Osteocyte (in vitro differentiated cells): ENCODE data around the gene RNF112. TPM values are rescaled to one million over a fixed set of nuclear protein-coding genes. Genes with fewer than 3 reads are reported as not detected.
"Not testable (repeated sequence)": the region's sequence is repeated elsewhere in the genome, so short reads cannot be mapped to it uniquely, and the experiment has no call there.

ENCODE experiments used
- DNase-seq: peaks from one replicate; pipeline ENCODE4 v3.0.0; 2021; ENCODE audit warnings: mixed read lengths; ENCODE audit not compliant: unreplicated experiment; ENCODE audit errors: extremely low spot score
- H3K27ac Mint-ChIP-seq: one replicate; pipeline ENCODE4 v1.8.0; 2021; ENCODE audit warnings: mild to moderate bottlenecking, mixed read lengths; ENCODE audit not compliant: unreplicated experiment
- H3K27me3 Mint-ChIP-seq: one replicate; pipeline ENCODE4 v1.8.0; 2021; ENCODE audit warnings: mixed read lengths; ENCODE audit not compliant: unreplicated experiment
- H3K36me3 Mint-ChIP-seq: one replicate; pipeline ENCODE4 v1.8.0; 2021; ENCODE audit warnings: mixed read lengths; ENCODE audit not compliant: unreplicated experiment
- H3K4me1 Mint-ChIP-seq: one replicate; pipeline ENCODE4 v1.8.0; 2021; ENCODE audit warnings: mixed read lengths; ENCODE audit not compliant: unreplicated experiment
- H3K4me3 Mint-ChIP-seq: one replicate; pipeline ENCODE4 v1.8.0; 2021; ENCODE audit warnings: mild to moderate bottlenecking, moderate library complexity, mixed read lengths; ENCODE audit not compliant: unreplicated experiment
- H3K9me3 Mint-ChIP-seq: one replicate; pipeline ENCODE4 v1.8.0; 2021; ENCODE audit warnings: mixed read lengths; ENCODE audit not compliant: unreplicated experiment
- CTCF ChIP-seq: fragments of 200-600 bp; sonication (generic); IDR thresholded peaks from 2 replicates; pipeline ENCODE4 v1.5.0; 2021; ENCODE audit warnings: antibody characterized with exemption, mild to moderate bottlenecking, moderate library complexity
- total RNA-seq: library from RNA; stranded (reverse); gene quantifications from 2 replicates; pipeline ENCODE4 v1.2.1, GENCODE V29; 2021

Gene RNF112
- total RNA-seq, 1 donor from 2014 or later: 0.89 TPM

GRCh38 chr17:19460700-19461099, 49.7 kb downstream of the RNF112 start:
- H3K4me1 Mint-ChIP-seq: no peaks in the 10 kb centered on the region
- TF ChIP-seq CTCF: no peak
- H3K27ac Mint-ChIP-seq: no peak overlapping the region
- peaks cover 41% of the 10 kb centered on the region for H3K27me3 Mint-ChIP-seq
- H3K36me3 Mint-ChIP-seq: no peaks in the 10 kb centered on the region
- DNase-seq: no peak
- H3K4me3 Mint-ChIP-seq: no peak overlapping the region
- H3K9me3 Mint-ChIP-seq: no peaks in the 10 kb centered on the region

- no peak for DNase-seq
- Mint-ChIP-seq H3K27me3 (peaks cover 37% of the 10 kb centered on the region), H3K9me3 (no peaks in the 10 kb centered on the region), H3K4me3 (no peak overlapping the region), H3K27ac (no peak overlapping the region), H3K36me3 (no peaks in the 10 kb centered on the region), H3K4me1 (no peaks in the 10 kb centered on the region)
- no peak for TF ChIP-seq CTCF
These were observed 50.1 kb downstream of the RNF112 start for GRCh38 chr17:19461116-19461515.

- no peak for TF ChIP-seq CTCF
- DNase-seq: no peak
- H3K27me3 Mint-ChIP-seq: peaks cover 32% of the 10 kb centered on the region
- no peaks in the 10 kb centered on the region for H3K4me1 Mint-ChIP-seq
- H3K27ac Mint-ChIP-seq: no peak overlapping the region
- no peaks in the 10 kb centered on the region for H3K36me3 Mint-ChIP-seq
- H3K9me3 Mint-ChIP-seq: no peaks in the 10 kb centered on the region
- no peak overlapping the region for H3K4me3 Mint-ChIP-seq
These were observed 50.6 kb downstream of the RNF112 start for GRCh38 chr17:19461681-19462080.

- H3K4me3 Mint-ChIP-seq, H3K9me3 Mint-ChIP-seq, DNase-seq, H3K36me3 Mint-ChIP-seq, H3K27ac Mint-ChIP-seq, H3K4me1 Mint-ChIP-seq: not testable (repeated sequence)
- H3K27me3 Mint-ChIP-seq: peaks cover 28% of the 10 kb centered on the region
These were observed 51.5 kb downstream of the RNF112 start for GRCh38 chr17:19462456-19463035.

- Mint-ChIP-seq H3K36me3 (no peaks in the 10 kb centered on the region), H3K27me3 (peaks cover 19% of the 10 kb centered on the region), H3K27ac (no peak overlapping the region), H3K9me3 (no peaks in the 10 kb centered on the region), H3K4me1 (no peaks in the 10 kb centered on the region), H3K4me3 (no peak overlapping the region)
- DNase-seq: no peak
- TF ChIP-seq CTCF: no peak
These were observed 53.3 kb downstream of the RNF112 start for GRCh38 chr17:19464031-19465026.

Other genes starting within 250 kb of the RNF112 start
- gene EPN2, start 173.9 kb upstream of the RNF112 start, total RNA-seq: 49.5 and 54.7 TPM in 2 replicates
- 15.8 and 16.5 TPM in 2 replicates for gene B9D1, start 48.5 kb upstream of the RNF112 start, total RNA-seq
- 33.9 and 37.1 TPM in 2 replicates for gene MAPK7, start 32.7 kb upstream of the RNF112 start, total RNA-seq
- gene MFAP4, start 24.0 kb upstream of the RNF112 start, total RNA-seq: 73.4 and 85.8 TPM in 2 replicates
- 2.4 and 2.7 TPM in 2 replicates for gene SLC47A1, start 122.6 kb downstream of the RNF112 start, total RNA-seq
- gene ALDH3A2, start 237.5 kb downstream of the RNF112 start, total RNA-seq: 87.5 and 97.1 TPM in 2 replicates